CMK (cell line): ENCODE data around the gene S100Z.

Experiments
- DNase-seq: peaks from one replicate; pipeline ENCODE4 v3.0.0-alpha.2; 2010; ENCODE audit warnings: low read depth

The S100Z gene

GRCh38 chr5:76953551-76954382 lies 104.0 kb downstream of the S100Z start:
- no peak for DNase-seq

DNA sequence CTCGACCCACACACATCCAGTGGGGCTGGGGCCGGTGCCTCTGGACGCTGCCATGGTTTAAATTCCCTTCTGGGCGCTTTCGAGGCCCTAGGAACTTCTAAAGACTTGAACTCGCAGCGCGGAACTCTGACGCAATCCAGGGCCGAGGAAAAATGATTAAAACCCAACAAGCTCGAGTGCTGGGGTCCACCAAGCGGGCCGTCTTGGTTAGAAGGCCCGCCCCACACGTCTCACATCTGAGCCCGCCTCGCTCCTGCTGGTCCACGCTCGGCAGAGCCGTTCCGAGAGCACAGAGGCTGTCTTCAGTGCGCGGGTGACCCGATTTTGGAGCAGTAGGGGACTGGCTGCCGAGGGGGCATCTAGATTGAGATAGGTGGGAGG lies 104.6 kb downstream of the S100Z start:
- DNase-seq, result no peak

GRCh38 chr5:76956033-76956432 lies 106.2 kb downstream of the S100Z start:
- DNase-seq, result no peak

DNA sequence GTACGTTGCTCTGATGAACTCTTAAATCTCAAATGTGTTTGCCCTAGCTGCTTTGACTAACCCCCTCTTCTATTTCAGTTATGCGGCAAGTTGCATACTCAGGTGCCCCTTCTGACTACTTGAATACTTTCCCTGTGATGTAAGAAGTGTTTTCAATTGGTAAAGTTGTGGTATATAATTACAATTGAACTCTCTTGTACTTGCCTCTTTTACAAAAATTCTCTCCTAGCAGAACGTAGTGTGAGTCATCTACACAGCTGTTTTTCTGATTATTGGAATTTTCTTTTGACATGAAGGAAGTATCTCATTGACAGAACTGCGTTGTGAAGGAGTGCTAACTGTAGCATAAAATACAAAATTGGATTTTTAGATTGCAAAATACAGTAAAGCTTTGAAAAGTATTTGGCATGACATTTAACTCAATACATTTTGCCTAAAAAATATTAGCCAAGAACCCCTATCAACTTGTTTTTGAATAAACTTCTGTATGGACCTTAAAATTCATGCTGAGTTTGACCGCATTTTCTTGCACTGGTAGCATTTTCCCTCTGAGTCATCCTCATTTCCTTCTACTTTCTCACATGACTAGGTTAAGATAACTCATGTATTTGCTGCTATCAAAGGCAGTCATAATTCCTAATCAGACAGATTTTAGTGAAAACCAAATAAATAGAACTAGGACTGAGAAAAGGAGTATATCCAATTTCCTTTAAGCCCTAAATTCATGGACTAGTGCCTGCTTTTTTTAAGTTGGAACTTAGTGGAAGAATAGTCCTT lies 109.4 kb downstream of the S100Z start:
- no peak for DNase-seq

DNA sequence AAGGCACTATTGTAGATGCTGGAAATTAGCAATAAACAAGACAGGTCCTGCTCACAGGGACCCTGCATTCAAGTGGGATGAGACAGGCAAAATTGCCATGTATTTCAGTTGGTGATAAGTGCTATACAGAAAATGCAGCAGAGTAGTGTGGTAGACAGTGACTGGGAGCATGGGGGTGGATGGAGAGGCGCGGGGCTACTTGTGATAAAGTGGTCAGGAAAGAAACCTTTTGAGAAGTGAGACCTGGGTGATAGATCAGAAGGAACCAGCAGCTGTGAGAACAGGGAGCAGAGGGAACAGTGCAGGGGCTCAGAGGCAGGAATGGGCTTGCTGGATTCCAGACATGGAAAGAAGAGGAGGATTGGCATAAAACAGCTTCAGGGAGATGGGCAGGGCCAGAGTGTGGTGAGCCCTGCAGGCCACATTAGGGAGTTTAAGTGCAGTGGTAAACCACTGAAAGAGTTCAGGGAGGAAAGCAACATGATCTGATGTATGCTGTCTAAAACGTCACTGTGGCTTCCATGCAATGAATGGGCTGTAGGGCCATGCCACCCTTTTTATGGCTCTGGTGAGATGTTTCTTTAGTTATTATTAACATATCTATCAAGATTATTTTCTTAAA lies 110.3 kb downstream of the S100Z start:
- DNase-seq, result no peak

DNA sequence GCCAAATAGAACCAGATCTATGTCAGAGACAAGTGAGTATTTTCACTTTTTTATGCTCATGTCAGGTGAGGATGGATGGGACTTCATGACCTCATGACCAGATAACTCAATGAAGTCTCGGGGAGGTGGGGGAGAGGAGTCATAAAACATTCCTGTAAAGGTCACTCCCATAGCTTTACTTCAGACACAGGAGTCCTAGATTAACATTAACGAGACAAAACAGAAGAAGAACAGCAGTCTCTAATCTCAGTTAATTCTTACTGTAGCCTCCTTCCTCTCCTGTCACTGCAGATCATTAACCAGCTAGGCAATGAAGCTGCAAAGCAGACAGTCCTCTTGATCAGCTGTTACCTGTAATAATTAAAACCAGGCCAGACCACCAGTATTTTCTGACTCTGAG lies 114.2 kb downstream of the S100Z start:
- no peak for DNase-seq
